ENCODE results near the gene KRTAP10-5.
"Not testable (repeated sequence)": the region's sequence is repeated elsewhere in the genome, so short reads cannot be mapped to it uniquely, and the experiment has no call there.

Gene KRTAP10-5

GRCh38 chr21:44610157-44610843 is 29.9 kb upstream of the KRTAP10-5 start:
- not testable (repeated sequence) for DNase-seq

- DNase-seq, result no peak
Observed at GRCh38 chr21:44609193-44609592, 28.8 kb upstream of the KRTAP10-5 start.

- DNase-seq, result no peak
Observed at GRCh38 chr21:44606495-44606894, 26.1 kb upstream of the KRTAP10-5 start.

- DNase-seq, result no peak
Observed at GRCh38 chr21:44603911-44604310, 23.5 kb upstream of the KRTAP10-5 start.

GRCh38 chr21:44603109-44603875 is 22.9 kb upstream of the KRTAP10-5 start:
- no peak for DNase-seq

DNA sequence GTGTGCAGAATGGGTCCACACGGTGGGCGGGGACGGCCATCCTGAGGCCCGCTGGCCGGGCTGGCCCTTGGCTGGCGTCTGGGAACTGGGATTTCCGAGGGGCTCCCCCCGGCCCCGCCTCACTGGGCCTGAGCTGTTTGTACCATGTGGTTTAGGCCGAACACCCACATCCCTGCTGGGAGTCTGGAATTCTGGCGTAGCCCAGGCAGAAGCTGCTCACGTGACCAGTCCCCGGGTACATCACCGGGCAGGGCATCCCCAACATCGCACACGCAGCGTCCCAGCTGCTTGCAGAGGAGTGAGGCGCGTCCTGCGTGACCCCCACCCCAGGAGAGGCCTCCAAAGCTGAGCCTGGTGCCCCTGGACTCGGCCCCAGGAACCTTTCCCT is 22.1 kb upstream of the KRTAP10-5 start:
- DNase-seq, result no peak

DNA sequence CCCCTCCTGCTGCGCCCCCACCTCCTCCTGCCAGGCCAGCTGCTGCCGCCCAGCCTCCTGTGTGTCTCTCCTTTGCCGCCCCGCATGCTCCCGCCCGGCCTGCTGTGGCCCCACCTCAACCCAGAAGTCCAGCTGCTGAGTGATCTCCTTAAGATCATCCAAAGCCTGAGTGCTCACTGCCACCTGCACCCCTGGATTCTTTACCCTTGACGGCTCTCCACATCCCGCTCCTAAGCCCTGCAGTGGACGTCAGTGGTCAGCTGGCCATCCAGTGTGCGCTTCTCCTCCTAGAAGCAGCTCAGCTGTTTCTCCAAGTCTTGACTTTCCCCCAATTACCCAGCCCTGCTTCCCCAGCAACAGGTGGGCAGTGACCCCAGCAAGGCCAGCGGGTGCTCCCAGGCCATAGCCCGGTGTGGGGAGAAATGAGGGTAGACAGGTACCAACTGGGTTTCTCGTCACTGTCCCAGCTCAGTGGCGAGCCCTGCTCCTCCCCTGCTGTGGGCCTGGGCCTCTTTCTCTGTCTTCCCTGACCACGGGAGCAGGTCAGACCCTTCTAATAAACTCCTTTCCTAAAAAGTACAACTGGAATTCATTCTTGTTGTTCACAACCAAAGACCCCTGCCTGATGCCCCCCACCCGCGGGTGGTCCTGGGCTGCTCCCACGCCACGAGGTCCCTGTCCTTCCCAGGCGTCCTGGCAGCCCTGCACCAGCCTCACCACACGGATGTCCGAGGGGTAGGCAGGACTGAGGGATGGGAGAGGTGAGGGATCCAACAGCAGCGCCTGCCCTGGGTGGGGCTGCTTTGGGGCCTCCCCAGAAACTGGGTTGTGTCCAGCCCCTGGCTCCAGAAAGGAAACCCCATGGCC is 21.4 kb upstream of the KRTAP10-5 start:
- no peak for DNase-seq

DNA sequence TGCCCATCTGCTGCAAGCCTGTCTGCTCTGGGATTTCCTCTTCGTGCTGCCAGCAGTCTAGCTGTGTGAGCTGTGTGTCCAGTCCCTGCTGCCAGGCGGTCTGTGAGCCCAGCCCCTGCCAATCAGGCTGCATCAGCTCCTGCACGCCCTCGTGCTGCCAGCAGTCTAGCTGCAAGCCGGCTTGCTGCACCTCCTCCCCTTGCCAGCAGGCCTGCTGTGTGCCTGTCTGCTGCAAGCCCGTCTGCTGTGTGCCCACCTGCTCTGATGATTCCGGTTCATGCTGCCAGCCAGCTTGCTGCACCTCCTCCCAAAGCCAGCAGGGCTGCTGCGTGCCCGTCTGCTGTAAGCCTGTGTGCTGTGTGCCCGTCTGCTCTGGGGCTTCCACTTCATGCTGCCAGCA is 20.7 kb upstream of the KRTAP10-5 start:
- not testable (repeated sequence) for DNase-seq

GRCh38 chr21:44600118-44600978 is 19.9 kb upstream of the KRTAP10-5 start, which contains the start of gene KRTAP10-7:
Gene KRTAP10-7 (plus strand): TSS chr21:44600597. CDS start chr21:44600622, 25 bp downstream.
- not testable (repeated sequence) for DNase-seq

- DNase-seq, result no peak
Observed at GRCh38 chr21:44599264-44600029, 19.0 kb upstream of the KRTAP10-5 start.

- no peak for DNase-seq
Observed at GRCh38 chr21:44598061-44598460, 17.7 kb upstream of the KRTAP10-5 start.

DNA sequence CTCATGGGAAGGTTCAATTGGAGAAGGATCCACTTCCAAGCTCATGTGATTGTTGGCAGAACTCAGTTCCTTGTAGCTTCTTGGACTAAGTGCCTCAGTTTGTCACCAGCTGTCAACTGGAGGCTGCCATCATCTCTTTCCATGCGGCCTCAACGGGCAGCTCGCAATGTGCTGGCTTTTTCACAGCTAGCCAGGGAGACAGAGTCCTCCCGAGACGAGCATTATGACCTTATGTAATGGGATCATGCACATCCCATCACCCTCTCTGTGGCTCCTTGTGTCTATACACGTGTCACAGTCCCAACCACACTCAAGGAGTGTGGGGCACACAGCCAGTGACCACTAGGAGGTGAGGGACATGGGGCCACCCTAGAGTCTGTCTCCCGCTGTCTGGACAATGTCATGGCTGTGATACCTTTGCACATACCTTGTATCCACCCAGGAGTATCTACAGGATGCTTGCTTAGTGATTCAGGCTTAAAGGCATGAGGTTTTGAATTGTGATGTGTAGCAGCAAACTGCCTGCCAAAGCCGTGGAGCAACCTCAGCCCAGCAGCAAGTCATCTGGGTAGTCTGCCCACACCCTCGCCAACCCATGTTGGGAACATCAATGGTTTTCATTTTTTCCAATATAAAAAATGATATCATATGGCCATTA is 15.8 kb upstream of the KRTAP10-5 start:
- DNase-seq, result no peak

DNA sequence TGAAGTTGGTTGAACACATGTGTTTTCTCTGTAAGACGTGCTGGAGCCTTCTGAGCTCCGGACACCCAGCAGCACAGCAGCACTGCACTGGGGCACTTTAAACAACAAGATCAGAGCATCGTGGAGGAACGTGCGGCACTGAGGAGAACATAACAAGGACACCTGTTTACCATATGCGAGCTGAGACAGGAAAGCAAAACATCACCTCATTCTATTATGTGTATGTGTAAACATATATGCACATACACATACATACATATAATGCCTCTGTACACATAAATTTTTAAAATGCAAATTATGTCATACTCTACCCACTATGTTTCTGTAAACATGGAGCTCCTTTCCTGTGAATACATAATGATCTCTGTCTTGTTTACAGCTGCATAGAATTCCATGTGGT is 15.1 kb upstream of the KRTAP10-5 start:
- no peak for DNase-seq

GRCh38 chr21:44594406-44594916 is 14.1 kb upstream of the KRTAP10-5 start:
- DNase-seq, result no peak

GRCh38 chr21:44593598-44594405 is 13.4 kb upstream of the KRTAP10-5 start:
- no peak for DNase-seq

DNA sequence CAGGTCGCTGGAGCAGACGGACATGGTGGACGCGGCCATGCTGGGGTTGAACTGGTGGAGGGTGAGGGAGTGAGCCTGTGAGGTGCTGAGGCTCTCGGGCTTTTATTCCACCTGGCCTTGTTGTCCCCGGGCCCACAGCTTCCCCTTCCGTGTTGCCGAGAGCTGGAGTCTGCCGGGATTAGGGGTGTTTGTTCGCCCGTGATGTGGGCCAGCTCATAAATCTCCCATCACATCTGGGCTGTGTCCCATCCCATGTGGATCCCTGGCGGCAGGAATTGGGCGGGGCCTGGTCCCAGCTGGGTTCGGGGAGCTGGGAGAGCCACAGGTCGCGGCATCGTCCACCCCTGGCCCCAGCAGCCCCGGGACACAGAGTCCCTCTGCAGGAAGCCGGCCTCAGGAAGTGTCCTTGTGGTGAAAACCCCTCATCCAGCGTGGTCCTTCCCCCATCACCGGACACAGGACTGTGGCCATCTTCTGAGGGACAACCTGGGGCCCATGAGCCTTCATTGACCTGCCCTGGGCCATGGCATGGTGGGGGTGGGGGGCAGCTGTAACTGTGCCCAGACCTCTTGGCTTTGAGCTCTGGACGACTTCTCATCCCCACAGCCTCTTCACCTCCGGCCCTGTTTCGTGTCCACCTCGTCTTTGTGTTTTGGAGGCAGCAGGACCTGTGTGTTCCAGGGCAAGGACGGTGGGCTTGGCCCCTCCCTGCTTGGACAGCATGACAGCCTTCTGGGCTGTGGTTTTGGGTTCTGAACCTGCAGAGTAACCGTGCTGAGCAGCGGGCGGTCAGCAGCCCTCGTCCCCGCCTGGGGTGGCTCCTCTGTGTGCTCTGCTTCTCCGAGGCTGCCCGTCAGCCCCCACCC is 12.3 kb upstream of the KRTAP10-5 start, which contains the start of gene KRTAP10-6:
Gene KRTAP10-6, minus strand, starts transcription at position 60 of the 866 bp plus-strand sequence. Its CDS starts 21 bp downstream, at position 39.
- DNase-seq, result no peak

- DNase-seq, result not testable (repeated sequence)
Observed at GRCh38 chr21:44591801-44592130, 11.4 kb upstream of the KRTAP10-5 start.

DNA sequence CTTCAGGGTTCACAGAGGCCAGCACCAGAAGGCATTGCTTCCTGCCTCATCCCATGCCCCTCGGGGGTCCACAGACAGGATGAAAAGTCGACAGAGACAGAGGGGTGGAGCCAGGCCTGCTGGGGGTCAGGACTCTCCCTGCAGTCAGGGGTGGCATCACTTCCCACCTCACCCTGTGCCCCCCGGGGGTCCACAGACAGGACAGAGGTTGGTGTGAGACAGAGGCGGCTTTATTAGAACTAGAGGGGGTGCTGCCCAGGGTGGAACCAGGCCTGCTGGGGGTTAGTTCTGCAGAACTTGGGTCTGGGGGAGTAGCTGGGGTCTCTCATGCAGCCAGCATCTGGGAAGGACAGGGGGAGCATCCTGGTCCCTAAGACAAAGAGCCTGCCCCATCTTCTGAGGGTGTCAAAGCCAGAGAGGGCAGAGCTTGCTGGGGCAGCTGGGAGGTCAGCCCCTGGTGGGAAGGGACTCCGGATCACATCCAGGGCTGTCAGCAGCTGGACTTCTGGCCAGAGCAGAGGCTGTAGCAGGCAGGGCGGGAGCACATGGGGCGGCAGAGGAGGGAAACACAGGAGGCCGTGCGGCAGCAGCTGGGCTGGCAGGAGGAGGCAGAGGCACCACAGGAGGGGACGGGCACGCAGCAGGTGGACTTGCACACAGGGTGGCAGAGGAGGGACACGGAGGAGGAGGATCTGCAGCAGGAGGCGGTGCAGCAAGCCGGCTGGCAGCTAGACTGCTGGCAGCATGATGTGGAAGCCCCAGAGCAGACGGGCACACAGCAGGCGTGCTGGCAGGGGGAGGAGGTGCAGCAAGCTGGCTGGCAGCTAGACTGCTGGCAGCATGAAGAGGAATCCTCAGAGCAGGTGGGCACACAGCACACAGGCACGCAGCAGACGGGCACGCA is 10.7 kb upstream of the KRTAP10-5 start:
- not testable (repeated sequence) for DNase-seq
